NCI-H226 (cell line): ENCODE measurements around the gene P2RY11.

Experiments used
- DNase-seq: peaks from one replicate; pipeline ENCODE4 v3.0.0-alpha.2; 2015

P2RY11 gene

GRCh38 chr19:10142701-10143375 lies 31.3 kb downstream of the P2RY11 start:
- no peak for DNase-seq

GRCh38 chr19:10143681-10144080 lies 32.2 kb downstream of the P2RY11 start:
- DNase-seq = no peak

- DNase-seq = no peak
These were observed 32.9 kb downstream of the P2RY11 start for GRCh38 chr19:10144361-10144760.

GRCh38 chr19:10145031-10145430 lies 33.5 kb downstream of the P2RY11 start:
- DNase-seq = no peak

- DNase-seq = no peak
These were observed 34.6 kb downstream of the P2RY11 start for GRCh38 chr19:10146142-10146541.

- no peak for DNase-seq
These were observed 37.9 kb downstream of the P2RY11 start for GRCh38 chr19:10149427-10149826.

GRCh38 chr19:10151521-10151920 lies 40.0 kb downstream of the P2RY11 start:
- DNase-seq = no peak

- DNase-seq = no peak
These were observed 40.6 kb downstream of the P2RY11 start for GRCh38 chr19:10152100-10152499.

- DNase-seq = no peak
These were observed 44.3 kb downstream of the P2RY11 start for GRCh38 chr19:10155839-10156238.

GRCh38 chr19:10158071-10158470 lies 46.6 kb downstream of the P2RY11 start:
- DNase-seq = no peak

GRCh38 chr19:10158485-10158884 lies 47.0 kb downstream of the P2RY11 start:
- DNase-seq = no peak

- DNase-seq = no peak
These were observed 48.1 kb downstream of the P2RY11 start for GRCh38 chr19:10159610-10160009.

- no peak for DNase-seq
These were observed 52.0 kb downstream of the P2RY11 start for GRCh38 chr19:10163536-10163935.
